Ishikawa (cell line): ENCODE measurements around the gene PDE11A.

Experiments used
- CEBPB ChIP-seq: IDR thresholded peaks from 2 replicates; pipeline ENCODE4 v1.6.1; 2012
- CREB1 ChIP-seq: IDR thresholded peaks from 2 replicates; pipeline ENCODE4 v1.6.1; 2012; ENCODE audit warnings: low read depth
- EGR1 ChIP-seq: IDR thresholded peaks from 2 replicates; pipeline ENCODE4 v1.6.1; 2012
- EP300 ChIP-seq: IDR thresholded peaks from 2 replicates; pipeline ENCODE4 v1.6.1; 2012; ENCODE audit warnings: borderline replicate concordance
- FOXM1 ChIP-seq: IDR thresholded peaks from 2 replicates; pipeline ENCODE4 v1.6.1; 2012; ENCODE audit warnings: low read depth, borderline replicate concordance
- NFIC ChIP-seq: IDR thresholded peaks from 2 replicates; pipeline ENCODE4 v1.6.1; 2012
- RAD21 ChIP-seq: IDR thresholded peaks from 2 replicates; pipeline ENCODE4 v1.6.1; 2012; ENCODE audit warnings: low read depth
- TAF1 ChIP-seq: IDR thresholded peaks from 2 replicates; pipeline ENCODE4 v1.6.1; 2012; ENCODE audit warnings: low read depth, mild to moderate bottlenecking
- TCF12 ChIP-seq: IDR thresholded peaks from 2 replicates; pipeline ENCODE4 v1.6.1; 2012; ENCODE audit warnings: low read depth
- TEAD4 ChIP-seq: IDR thresholded peaks from 2 replicates; pipeline ENCODE4 v1.6.1; 2012
- YY1 ChIP-seq: IDR thresholded peaks from 2 replicates; pipeline ENCODE4 v1.6.1; 2012; ENCODE audit warnings: low read depth
- ZBTB7A ChIP-seq: IDR thresholded peaks from 2 replicates; pipeline ENCODE4 v1.6.1; 2012; ENCODE audit warnings: low read depth
- TF ChIP-seq, protein P1 (sequence below): IDR thresholded peaks from 2 replicates; pipeline ENCODE4 v1.6.1; 2012
- TF ChIP-seq, protein P2 (sequence below): IDR thresholded peaks from 2 replicates; pipeline ENCODE4 v1.6.1; 2012
- TF ChIP-seq, protein P3 (sequence below): IDR thresholded peaks from 2 replicates; pipeline ENCODE4 v1.6.1; 2012; ENCODE audit warnings: low read depth, mild to moderate bottlenecking

Gene PDE11A

DNA sequence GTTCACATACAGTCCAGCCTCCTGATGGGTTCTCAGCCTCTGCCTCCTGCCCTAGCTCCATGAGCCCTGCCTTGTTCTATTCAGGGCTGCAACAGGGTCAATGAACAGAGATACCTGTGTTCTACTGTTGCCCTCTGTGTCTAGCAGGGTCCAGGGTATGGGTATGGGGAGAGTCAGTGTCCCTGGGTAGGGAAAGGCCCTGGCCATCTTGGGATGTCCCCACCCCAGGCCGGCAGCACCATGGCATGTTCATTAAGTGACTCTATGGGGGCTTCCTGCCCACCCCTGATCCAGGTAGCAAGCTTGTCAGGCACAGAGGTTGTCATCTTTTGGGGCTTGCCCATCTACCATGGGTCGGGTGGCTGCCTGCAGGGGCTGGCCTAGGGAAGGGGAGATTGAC lies 13.5 kb downstream of the PDE11A start:
- TF ChIP-seq FOXM1, result no peak

DNA sequence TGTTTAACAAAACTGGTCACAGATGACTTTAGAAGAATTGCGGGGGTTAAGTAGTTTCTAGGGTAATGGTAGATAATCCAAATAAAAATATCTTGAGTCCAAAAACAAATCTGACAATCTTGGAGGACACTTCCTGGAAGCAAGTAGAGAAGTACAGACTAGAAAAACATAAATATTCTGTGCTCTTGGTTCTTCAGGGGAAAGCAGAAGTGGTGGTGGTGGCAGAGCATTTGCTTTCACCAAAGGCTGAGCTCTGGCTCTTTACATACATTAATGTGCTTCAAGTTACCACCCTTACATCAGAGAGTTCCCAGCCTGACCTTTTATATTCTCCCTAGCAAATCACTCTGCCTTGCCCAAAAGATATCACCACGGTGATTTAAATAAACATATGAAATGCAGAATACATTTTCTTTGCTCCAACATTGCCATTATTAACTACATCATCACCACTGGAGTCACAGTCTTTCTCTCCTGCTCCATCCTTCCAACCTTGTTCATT lies 15.3 kb downstream of the PDE11A start:
- TF ChIP-seq TEAD4 (no peak), FOXM1 (no peak), EP300 (no peak), ZBTB7A (no peak), NFIC (no peak), RAD21 (no peak), EGR1 (no peak), CREB1 (no peak), YY1 (no peak), TCF12 (no peak)
- TF ChIP-seq, protein P1, sequence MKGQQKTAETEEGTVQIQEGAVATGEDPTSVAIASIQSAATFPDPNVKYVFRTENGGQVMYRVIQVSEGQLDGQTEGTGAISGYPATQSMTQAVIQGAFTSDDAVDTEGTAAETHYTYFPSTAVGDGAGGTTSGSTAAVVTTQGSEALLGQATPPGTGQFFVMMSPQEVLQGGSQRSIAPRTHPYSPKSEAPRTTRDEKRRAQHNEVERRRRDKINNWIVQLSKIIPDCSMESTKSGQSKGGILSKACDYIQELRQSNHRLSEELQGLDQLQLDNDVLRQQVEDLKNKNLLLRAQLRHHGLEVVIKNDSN, result no peak
- TF ChIP-seq, protein P2, sequence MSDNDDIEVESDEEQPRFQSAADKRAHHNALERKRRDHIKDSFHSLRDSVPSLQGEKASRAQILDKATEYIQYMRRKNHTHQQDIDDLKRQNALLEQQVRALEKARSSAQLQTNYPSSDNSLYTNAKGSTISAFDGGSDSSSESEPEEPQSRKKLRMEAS, result no peak

DNA sequence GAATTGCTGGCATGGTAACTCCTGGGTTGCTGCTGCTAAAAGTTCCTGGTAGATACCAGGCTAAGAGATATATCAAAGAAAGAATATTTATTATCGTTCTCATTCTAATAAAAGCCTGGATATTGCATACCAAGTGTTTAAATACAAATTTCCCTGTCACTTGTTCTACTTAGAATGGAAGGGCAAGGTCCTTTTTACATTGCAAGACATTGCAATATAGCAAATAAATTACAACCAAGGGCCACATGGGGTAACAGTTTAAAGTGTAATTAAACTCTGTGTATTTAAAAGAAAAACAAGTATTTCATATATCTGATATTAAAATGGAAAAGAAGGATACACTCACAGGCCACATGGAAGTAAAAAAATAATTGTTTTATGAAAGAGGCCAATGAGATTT lies 16.2 kb downstream of the PDE11A start:
- no peak for TF ChIP-seq FOXM1
- TF ChIP-seq TEAD4, result no peak
- TF ChIP-seq CREB1, result no peak
- TF ChIP-seq RAD21, result no peak
- no peak for TF ChIP-seq CEBPB
- TF ChIP-seq, protein P2, result no peak
- no peak for TF ChIP-seq TCF12
- TF ChIP-seq ZBTB7A, result no peak
- no peak for TF ChIP-seq TAF1
- TF ChIP-seq, protein P3, sequence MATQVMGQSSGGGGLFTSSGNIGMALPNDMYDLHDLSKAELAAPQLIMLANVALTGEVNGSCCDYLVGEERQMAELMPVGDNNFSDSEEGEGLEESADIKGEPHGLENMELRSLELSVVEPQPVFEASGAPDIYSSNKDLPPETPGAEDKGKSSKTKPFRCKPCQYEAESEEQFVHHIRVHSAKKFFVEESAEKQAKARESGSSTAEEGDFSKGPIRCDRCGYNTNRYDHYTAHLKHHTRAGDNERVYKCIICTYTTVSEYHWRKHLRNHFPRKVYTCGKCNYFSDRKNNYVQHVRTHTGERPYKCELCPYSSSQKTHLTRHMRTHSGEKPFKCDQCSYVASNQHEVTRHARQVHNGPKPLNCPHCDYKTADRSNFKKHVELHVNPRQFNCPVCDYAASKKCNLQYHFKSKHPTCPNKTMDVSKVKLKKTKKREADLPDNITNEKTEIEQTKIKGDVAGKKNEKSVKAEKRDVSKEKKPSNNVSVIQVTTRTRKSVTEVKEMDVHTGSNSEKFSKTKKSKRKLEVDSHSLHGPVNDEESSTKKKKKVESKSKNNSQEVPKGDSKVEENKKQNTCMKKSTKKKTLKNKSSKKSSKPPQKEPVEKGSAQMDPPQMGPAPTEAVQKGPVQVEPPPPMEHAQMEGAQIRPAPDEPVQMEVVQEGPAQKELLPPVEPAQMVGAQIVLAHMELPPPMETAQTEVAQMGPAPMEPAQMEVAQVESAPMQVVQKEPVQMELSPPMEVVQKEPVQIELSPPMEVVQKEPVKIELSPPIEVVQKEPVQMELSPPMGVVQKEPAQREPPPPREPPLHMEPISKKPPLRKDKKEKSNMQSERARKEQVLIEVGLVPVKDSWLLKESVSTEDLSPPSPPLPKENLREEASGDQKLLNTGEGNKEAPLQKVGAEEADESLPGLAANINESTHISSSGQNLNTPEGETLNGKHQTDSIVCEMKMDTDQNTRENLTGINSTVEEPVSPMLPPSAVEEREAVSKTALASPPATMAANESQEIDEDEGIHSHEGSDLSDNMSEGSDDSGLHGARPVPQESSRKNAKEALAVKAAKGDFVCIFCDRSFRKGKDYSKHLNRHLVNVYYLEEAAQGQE, result no peak
- TF ChIP-seq YY1, result no peak
- TF ChIP-seq, protein P1, result no peak
- no peak for TF ChIP-seq EGR1
- TF ChIP-seq NFIC, result no peak
- no peak for TF ChIP-seq EP300

DNA sequence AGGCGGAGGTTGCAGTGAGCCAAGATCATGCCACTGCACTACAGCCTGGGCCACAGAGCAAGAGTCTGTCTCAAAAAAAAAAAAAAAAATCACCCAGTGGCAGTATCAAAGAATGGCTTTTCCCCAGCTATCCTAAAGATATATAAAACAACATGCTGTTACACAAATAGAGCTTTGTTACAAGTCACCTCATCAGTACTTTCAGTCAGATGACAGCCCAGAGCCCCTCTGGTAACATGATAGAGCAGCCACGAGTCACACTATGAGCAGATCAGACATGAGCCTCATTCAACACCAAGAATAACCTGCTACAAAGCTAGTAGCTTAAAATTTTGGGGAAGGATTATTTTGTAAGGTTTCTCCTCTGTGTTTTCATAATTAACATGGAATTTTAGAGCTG lies 25.2 kb downstream of the PDE11A start:
- TF ChIP-seq, protein P1, result no peak
- TF ChIP-seq TCF12, result no peak
- no peak for TF ChIP-seq EP300
- TF ChIP-seq TAF1, result no peak
- TF ChIP-seq CREB1, result no peak
- TF ChIP-seq RAD21, result no peak
- TF ChIP-seq, protein P2, result no peak

DNA sequence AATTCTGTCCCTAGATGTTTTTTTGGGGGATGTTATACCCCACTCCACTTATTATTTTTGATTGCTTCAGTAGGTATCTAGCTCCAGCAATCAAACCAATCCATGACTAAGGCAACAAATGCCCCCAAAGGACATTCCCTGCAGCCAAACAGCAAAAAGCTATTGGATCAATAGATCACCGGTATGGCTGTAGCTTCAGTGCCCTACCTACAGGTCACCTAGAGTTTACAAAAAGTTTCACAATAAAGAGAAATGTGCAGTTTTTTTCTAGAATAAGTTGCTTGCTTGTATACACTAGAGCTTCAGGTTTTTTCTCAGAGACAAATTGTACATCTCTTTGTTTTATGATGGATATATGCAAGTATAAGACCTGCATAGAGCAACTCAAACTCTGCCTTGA lies 27.7 kb downstream of the PDE11A start:
- TF ChIP-seq CREB1, result no peak
- no peak for TF ChIP-seq TAF1
- TF ChIP-seq ZBTB7A, result no peak
- no peak for TF ChIP-seq YY1
- no peak for TF ChIP-seq TEAD4
- no peak for TF ChIP-seq CEBPB
- TF ChIP-seq EGR1, result no peak
- no peak for TF ChIP-seq RAD21
- TF ChIP-seq NFIC, result no peak
- no peak for TF ChIP-seq EP300
- TF ChIP-seq, protein P2, result no peak
- no peak for TF ChIP-seq TCF12
- no peak for TF ChIP-seq FOXM1
- TF ChIP-seq, protein P1, result no peak
- TF ChIP-seq, protein P3, result no peak
